Measurements from ENCODE around the gene MYRF. TPM values are rescaled to one million over a fixed set of nuclear protein-coding genes. Genes with fewer than 3 reads are reported as not detected.

The MYRF gene
- polyA plus RNA-seq, 1 donor (not counting 4 experiments of a cell fraction or from before 2014, with no cell fraction given): 0.14 TPM

DNA sequence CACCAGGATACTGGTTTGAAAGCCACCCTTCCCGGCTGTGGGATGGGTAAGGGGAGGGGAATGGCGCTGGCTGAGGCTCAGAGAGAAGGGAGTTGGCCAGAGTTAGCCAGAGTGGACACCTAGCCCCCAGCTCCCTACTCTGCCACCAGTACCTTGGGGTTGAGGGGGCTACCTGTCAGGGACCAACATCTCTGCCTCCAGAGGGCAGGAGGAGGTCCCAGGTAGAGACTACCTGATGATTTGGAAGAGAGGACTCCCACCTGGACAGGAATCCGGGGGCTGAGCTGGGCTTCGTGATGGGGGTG lies 3.7 kb downstream of the MYRF start:
- Histone ChIP-seq H3K9me1 (ENCODE audit: control insufficient read depth, extremely low read depth, insufficient read depth, low read length) (no peaks in the 10 kb centered on the region), H3K4me1 (ENCODE audit: control insufficient read depth, extremely low read depth, insufficient read depth, low read length) (peaks cover 2% of the 10 kb centered on the region), H3K9me3 (ENCODE audit: control insufficient read depth, low read depth, low read length) (no peaks in the 10 kb centered on the region), H3K36me3 (ENCODE audit: control insufficient read depth in 2 of 2, extremely low read depth in 1 of 2, insufficient read depth in 2 of 2, low read length in 2 of 2) (no peaks in the 10 kb centered on the region), H3K4me2 (ENCODE audit: control insufficient read depth, extremely low read depth, insufficient read depth, low read depth, low read length) (no peak overlapping the region), H3K27me3 (ENCODE audit: control insufficient read depth, extremely low read depth, insufficient read depth, low read length) (peaks cover 22% of the 10 kb centered on the region), H3K9ac (ENCODE audit: control insufficient read depth, extremely low read depth, insufficient read depth, low read length) (no peak overlapping the region), H3K79me2 (ENCODE audit: control insufficient read depth, insufficient read depth, low read length) (no peaks in the 10 kb centered on the region), H3K4me3 (ENCODE audit: control insufficient read depth in 2 of 3, extremely low read depth in 1 of 3, insufficient read depth in 2 of 3, low read depth in 1 of 3, low read length in 3 of 3) (no peak overlapping the region), H4K20me1 (ENCODE audit: control insufficient read depth, extremely low read depth, insufficient read depth, low read length) (peaks cover 5% of the 10 kb centered on the region), H2AFZ (ENCODE audit: control insufficient read depth, low read length) (no peak overlapping the region), H3K27ac (ENCODE audit: control insufficient read depth, insufficient read depth, low read length) (no peak overlapping the region)
- dilution Hi-C loops (cut with MboI; ENCODE audit: extremely low pct_ligation_motif_present, low sequenced_read_pairs): no loop called here
- no peak for FAIRE-seq
- no peak for DNase-seq (ENCODE audit: low read depth, low spot score)
- TF ChIP-seq EZH2 (IDR thresholded peaks at IDR 0.05; ENCODE audit: low read length): no peak
- TF ChIP-seq, protein P1, sequence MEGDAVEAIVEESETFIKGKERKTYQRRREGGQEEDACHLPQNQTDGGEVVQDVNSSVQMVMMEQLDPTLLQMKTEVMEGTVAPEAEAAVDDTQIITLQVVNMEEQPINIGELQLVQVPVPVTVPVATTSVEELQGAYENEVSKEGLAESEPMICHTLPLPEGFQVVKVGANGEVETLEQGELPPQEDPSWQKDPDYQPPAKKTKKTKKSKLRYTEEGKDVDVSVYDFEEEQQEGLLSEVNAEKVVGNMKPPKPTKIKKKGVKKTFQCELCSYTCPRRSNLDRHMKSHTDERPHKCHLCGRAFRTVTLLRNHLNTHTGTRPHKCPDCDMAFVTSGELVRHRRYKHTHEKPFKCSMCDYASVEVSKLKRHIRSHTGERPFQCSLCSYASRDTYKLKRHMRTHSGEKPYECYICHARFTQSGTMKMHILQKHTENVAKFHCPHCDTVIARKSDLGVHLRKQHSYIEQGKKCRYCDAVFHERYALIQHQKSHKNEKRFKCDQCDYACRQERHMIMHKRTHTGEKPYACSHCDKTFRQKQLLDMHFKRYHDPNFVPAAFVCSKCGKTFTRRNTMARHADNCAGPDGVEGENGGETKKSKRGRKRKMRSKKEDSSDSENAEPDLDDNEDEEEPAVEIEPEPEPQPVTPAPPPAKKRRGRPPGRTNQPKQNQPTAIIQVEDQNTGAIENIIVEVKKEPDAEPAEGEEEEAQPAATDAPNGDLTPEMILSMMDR (optimal IDR thresholded peaks at IDR 0.05 in 1 of 3, IDR thresholded peaks at IDR 0.05 in 1 of 3, conservative IDR thresholded peaks at IDR 0.05 in 1 of 3; ENCODE audit: extremely low read depth in 1 of 3, insufficient read depth in 2 of 3, low read length in 3 of 3): no peak

DNA sequence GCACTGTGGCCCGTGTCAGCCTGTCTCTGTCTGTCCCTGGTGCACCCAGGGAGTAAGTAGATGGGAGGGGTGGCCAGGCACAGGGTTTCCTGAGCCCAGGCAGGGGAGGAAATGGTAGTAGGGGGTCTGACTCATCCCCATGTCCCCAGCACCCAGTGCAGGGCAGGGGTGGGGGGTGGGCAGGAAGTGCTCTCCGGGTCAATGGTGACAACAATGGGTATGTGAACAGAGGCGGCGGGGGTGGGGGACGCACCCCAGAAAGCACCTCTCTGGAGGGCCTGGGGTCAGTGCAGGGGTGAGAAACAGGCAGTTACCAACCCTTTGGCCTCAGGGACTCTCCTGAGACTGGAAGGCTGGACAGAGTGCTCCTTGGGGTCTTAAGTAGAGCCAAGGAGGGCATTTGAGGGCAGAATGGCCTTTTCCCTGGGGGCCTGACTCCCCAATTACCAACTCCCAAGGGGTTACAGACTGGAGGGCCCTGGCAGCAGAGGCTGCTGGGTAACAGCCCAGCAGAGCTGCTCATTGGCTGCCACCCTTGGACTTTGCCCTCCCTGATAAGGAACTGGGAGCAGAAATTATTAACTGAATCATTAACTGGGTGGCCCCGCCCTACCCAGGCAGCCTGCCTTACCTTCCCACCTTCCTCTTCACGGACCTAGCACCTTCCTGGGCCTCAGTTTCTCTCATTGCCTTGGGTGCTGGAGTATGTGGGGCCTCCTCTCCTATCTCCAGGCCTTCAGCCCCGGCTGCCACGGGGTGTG lies 4.2 kb downstream of the MYRF start:
- Histone ChIP-seq H2AFZ (ENCODE audit: control insufficient read depth, low read length) (no peak overlapping the region), H3K27ac (ENCODE audit: control insufficient read depth, insufficient read depth, low read length) (no peak overlapping the region)
- no peak for DNase-seq (ENCODE audit: low read depth, low spot score)

More for the DNA sequence above, 4.2 kb downstream of the MYRF start:
- TF ChIP-seq EZH2 (IDR thresholded peaks at IDR 0.05; ENCODE audit: low read length): no peak
- TF ChIP-seq, protein P1 (optimal IDR thresholded peaks at IDR 0.05 in 1 of 3, IDR thresholded peaks at IDR 0.05 in 1 of 3, conservative IDR thresholded peaks at IDR 0.05 in 1 of 3; ENCODE audit: extremely low read depth in 1 of 3, insufficient read depth in 2 of 3, low read length in 3 of 3): no peak
- Histone ChIP-seq H3K9me1 (ENCODE audit: control insufficient read depth, extremely low read depth, insufficient read depth, low read length) (no peaks in the 10 kb centered on the region), H3K9ac (ENCODE audit: control insufficient read depth, extremely low read depth, insufficient read depth, low read length) (no peak overlapping the region), H3K9me3 (ENCODE audit: control insufficient read depth, low read depth, low read length) (no peaks in the 10 kb centered on the region), H3K36me3 (ENCODE audit: control insufficient read depth in 2 of 2, extremely low read depth in 1 of 2, insufficient read depth in 2 of 2, low read length in 2 of 2) (no peaks in the 10 kb centered on the region), H3K27me3 (ENCODE audit: control insufficient read depth, extremely low read depth, insufficient read depth, low read length) (peaks cover 22% of the 10 kb centered on the region), H3K4me3 (ENCODE audit: control insufficient read depth in 2 of 3, extremely low read depth in 1 of 3, insufficient read depth in 2 of 3, low read depth in 1 of 3, low read length in 3 of 3) (no peak overlapping the region), H4K20me1 (ENCODE audit: control insufficient read depth, extremely low read depth, insufficient read depth, low read length) (peaks cover 5% of the 10 kb centered on the region), H3K79me2 (ENCODE audit: control insufficient read depth, insufficient read depth, low read length) (no peaks in the 10 kb centered on the region), H3K4me2 (ENCODE audit: control insufficient read depth, extremely low read depth, insufficient read depth, low read depth, low read length) (no peak overlapping the region), H3K4me1 (ENCODE audit: control insufficient read depth, extremely low read depth, insufficient read depth, low read length) (peaks cover 2% of the 10 kb centered on the region)
- no peak for FAIRE-seq
- dilution Hi-C loops (cut with MboI; ENCODE audit: extremely low pct_ligation_motif_present, low sequenced_read_pairs): no loop called here

Data from keratinocyte (primary cell).